Stromal cell of bone marrow (primary cell): ENCODE data around the gene FAM168A.

Experiments used
- DNase-seq: peaks from one replicate; pipeline ENCODE4 v3.0.0-alpha.2; 2012; ENCODE audit warnings: low read depth

Gene FAM168A

GRCh38 chr11:73555615-73556014 is 42.3 kb downstream of the FAM168A start:
- no peak for DNase-seq

GRCh38 chr11:73554671-73555320 is 43.1 kb downstream of the FAM168A start:
- no peak for DNase-seq

GRCh38 chr11:73553266-73553665 is 44.6 kb downstream of the FAM168A start:
- DNase-seq = no peak

- no peak for DNase-seq
Observed at GRCh38 chr11:73551677-73552076, 46.2 kb downstream of the FAM168A start.

GRCh38 chr11:73549376-73549775 is 48.5 kb downstream of the FAM168A start:
- no peak for DNase-seq

GRCh38 chr11:73547706-73548595 is 50.0 kb downstream of the FAM168A start:
- DNase-seq = no peak

GRCh38 chr11:73542175-73542574 is 55.7 kb downstream of the FAM168A start:
- no peak for DNase-seq

- DNase-seq = no peak
Observed at GRCh38 chr11:73539506-73540084, 58.3 kb downstream of the FAM168A start.

GRCh38 chr11:73538381-73538872 is 59.5 kb downstream of the FAM168A start:
- no peak for DNase-seq

- no peak for DNase-seq
Observed at GRCh38 chr11:73537969-73538368, 59.9 kb downstream of the FAM168A start.

GRCh38 chr11:73536961-73537360 is 61.0 kb downstream of the FAM168A start:
- no peak for DNase-seq

- no peak for DNase-seq
Observed at GRCh38 chr11:73532310-73532709, 65.6 kb downstream of the FAM168A start.

GRCh38 chr11:73531386-73531785 is 66.5 kb downstream of the FAM168A start:
- no peak for DNase-seq

GRCh38 chr11:73530109-73530508 is 67.8 kb downstream of the FAM168A start:
- DNase-seq = no peak

- no peak for DNase-seq
Observed at GRCh38 chr11:73529204-73529530, 68.7 kb downstream of the FAM168A start.

- DNase-seq = no peak
Observed at GRCh38 chr11:73528483-73529203, 69.3 kb downstream of the FAM168A start.

GRCh38 chr11:73528013-73528412 is 69.9 kb downstream of the FAM168A start:
- DNase-seq = no peak

GRCh38 chr11:73525611-73526010 is 72.3 kb downstream of the FAM168A start:
- DNase-seq = no peak

- DNase-seq = no peak
Observed at GRCh38 chr11:73524774-73525173, 73.1 kb downstream of the FAM168A start.

GRCh38 chr11:73521621-73522020 is 76.3 kb downstream of the FAM168A start:
- DNase-seq = no peak

GRCh38 chr11:73520353-73521061 is 77.4 kb downstream of the FAM168A start:
- DNase-seq = no peak

GRCh38 chr11:73519266-73519665 is 78.6 kb downstream of the FAM168A start:
- no peak for DNase-seq
